COLO829 (cell line): ENCODE results near the gene CCDC201.
"Not testable (repeated sequence)": the region's sequence is repeated elsewhere in the genome, so short reads cannot be mapped to it uniquely, and the experiment has no call there.

ENCODE experiments used
- DNase-seq: peaks from one replicate; pipeline ENCODE4 v3.0.0; 2012; ENCODE audit warnings: low spot score

Gene CCDC201

DNA sequence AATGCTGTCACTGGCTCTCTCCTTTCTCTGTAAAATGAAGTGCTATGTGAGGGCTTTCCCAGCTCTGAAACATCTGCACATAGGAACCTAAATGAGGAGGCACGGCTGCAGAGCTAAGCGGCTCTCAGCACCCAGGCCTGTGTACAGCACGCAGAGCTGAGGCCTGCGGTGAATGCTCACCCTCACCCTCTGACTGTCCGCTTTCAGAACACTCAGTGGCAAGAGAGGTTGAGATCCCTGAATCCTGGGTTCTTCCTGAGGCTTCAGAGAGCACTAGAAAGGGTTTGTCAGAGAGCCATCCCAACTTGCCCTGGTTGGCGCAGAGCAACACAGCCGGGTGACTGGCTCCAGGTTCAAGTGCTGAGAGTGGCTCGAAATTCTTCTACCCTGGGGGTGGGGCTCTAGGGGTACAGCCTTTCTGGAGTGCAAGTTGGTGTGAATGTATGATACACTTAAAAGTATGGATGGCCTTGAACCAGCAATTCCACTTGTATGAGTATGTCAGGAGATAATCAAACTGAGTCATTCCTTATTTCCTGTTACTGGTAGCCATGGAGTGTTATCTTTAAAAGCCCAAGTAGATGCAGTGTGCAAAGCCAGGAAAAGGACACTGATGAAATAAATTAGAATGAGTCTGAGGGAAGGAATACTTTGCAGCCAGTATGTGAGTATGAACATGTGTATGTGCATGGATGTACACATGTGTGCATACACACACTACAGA is 1.7 kb upstream of the CCDC201 start:
- no peak for DNase-seq

DNA sequence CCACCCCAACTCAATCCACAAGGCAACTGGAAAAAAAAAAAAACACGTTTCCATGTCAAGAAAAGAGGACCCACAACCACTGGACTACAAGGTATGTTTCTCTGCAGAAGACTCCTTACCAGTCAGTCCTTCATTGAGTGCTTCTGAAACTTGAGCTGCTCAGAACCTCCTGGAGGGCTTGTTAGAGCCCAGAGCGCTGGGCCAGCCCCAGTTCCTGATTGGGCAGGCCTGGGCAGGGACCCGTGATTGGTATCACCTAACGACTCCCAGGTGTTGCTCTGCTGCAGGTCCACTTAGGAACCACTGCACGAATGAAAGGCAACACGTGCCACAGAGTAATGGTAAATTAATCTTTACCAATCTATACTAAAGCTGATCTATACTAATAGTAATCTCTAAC is 473 bp upstream of the CCDC201 start:
- no peak for DNase-seq

DNA sequence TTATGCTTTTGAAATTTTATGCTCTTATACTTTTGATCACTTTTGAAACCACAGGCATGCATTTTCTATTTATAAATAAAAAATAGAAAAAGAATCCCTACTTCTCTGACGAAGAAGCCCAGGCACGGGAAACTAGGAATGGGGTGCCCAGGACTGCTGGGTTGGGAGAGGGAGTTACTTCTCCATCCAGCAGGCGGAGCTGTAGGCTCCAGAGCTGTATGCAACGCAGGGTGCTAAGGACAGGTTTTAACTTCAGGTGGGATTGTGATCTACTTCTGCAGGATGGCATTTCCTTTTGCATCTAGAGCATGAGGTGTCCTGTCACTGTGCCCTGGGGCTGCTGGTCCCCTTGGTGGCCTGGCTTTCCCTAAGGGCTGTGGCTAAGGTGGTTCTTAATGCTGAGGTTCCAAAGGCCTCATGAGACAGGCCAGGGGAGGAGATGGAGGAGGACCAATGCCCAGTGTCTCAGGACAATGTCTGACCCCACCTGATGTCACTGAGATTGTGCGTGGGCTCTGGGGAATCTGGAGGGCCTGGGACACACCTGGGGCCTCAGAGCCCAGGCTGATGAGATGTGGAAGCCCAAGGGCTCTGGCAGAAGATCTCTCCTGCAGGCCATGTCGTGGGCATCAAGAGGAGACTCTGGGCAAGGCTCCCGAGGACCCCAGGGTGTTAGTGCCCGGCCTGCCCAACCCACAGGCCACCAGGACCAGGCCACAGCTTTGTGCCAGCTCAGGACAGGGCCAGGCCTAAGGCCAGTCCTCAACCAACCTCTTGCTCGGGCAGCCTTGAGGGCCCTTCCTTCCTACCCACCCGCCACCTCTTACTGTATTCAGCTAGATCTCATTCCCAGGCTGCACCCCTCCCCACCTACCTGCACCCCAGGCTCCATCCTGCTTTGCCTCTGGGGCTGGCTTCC is 507 bp downstream of the CCDC201 start:
- no peak for DNase-seq

DNA sequence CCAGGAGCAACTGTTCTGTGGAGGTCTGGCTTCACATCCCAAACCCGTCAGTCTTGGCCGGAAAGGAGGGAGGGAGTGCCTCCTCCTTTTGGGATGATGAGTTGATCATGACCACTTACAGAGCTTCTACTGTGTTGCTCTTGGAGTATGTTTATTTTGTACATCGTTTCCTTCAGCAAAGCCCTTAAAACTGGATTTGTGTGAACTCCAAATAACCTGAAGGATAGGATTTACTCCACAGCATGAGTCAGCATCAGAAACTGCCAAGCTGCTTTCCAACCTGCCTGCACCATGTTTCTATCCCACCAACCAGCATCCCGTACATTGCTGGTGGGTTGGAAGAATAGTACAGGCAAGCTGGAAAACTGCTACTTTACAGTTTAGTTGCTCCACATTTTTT is 3.5 kb downstream of the CCDC201 start:
- no peak for DNase-seq

DNA sequence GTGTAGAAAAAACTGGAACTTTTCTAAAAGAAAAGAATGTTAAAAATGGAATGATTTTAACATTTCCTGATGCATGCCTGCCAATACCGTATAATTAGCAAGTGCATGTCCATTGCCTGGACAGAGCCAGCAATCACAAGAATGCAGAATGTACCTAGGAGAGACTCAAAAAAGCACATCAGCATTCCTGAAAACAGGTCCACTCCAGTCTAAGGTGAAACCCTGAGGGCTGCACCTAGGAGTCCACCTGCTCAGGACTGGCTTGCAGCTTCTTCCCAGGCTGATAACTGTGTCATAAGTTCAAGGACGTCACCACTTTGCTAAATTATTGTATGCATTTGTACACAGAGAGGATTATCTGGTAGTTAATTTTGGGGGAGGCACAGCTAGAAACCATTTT is 5.4 kb downstream of the CCDC201 start:
- no peak for DNase-seq

DNA sequence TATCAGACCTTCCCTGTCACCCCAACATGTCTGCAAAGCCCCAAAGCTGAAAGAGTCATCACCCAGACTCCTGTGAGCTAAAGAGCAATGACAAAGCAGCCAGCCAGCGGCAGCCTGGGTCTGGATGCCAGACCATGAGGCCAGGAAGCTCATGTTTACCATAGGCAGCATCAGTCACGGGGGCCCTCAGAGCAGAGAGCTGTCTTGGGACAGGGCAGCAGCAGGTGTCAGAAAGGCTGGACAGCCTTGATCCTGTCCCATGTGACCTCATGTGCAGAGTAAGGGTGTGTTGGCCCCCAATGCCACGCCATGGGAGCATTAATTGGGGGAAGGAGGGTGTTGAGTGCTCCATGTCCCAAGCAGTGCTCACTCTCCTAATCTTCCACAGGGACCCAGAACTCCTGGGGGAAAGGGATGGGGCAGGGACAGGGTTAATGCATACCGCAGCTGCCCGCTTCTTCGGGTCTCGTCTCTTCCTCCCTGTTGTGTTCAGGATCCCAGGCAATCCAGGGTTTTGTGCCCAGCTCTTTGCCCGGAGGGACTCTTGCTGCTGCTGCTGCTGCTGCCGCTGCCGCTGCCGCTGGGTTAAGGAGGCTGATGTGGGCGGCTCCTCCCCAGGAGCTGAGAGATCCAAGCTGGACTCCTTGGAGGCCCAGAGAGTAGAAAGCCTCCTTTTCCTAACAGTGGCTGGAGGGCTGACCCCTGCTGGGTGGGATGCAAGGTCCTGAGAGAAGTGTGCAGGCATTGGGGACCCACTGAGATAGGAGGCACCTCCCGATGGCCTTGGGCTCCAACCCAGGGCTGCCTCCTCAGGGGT is 7.1 kb downstream of the CCDC201 start:
- no peak for DNase-seq

DNA sequence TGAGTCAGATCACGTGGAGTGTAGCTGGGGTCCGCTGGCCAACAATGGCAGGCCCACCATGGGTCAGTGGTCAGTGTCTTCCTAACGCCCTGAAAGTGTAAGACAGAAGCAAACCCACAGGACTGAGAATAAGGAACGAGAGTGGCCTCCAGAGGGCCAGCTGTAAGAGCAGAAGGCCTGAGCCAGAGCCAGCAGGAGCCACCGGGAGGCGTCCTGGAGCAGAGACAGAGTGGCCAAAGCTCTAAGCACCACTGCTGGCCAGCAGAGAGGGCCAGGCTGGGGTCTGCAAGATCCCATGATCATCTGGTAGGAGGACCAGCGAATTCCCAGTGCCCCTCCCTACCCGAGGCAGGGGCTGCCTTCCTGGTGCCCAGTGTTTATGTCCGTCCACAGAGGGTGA is 9.2 kb downstream of the CCDC201 start:
- DNase-seq: no peak

DNA sequence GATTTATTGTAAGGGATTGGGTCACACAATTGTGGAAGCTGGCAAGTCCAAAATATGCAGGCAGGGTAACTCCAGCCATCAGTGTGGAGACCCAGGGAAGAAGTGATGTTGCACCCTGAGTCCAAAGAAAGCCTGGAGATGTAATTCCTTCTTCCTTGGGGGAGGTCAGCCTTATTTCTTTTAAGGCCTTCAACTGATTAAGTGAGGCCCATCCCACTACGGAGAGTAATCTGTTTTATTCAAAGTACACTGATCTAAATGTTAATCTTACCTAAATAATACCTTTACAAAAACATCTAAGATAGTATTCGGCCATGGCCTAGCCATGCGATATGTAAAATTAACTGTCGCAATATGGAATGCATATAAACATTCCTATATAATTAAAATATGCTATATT is 16.0 kb downstream of the CCDC201 start:
- not testable (repeated sequence) for DNase-seq

DNA sequence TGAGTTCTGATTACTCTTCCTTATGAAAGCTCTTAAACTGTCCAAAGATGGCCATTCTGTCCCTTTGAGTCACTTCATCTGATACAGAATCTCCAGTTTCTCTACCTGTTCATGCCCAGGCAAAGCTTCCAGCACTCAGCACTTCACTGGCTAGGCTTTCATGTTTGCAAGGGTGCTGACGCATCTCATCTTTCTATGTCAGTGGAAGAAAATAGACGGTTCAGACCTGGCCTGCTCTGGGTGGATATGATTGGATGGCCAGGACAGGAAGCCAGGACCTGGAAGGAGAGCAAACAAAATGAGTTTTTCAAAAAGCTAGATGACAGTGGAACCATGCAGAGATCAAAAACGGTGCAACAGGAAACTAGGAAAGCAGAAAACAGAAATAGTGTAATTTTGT is 17.2 kb downstream of the CCDC201 start:
- DNase-seq: not testable (repeated sequence)

DNA sequence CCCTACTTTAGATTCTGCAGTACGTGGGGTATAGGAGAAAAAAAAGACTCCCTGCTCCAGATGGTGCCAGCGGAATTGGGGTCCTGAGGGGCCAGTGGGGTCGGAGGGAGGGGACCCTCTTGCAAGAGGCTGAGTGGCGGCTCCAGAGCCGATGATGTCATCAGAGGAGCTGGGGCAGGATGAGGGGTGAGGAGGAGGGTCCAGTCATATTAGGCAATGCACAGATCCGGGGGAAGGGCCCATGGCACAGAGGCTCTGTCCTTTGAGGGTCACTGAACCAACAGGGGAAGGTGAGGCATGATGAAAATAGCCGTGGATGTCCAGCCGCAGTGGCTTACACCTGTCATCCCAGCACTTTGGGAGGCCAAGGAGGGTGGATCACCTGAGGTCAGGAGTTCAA is 19.4 kb downstream of the CCDC201 start:
- not testable (repeated sequence) for DNase-seq

DNA sequence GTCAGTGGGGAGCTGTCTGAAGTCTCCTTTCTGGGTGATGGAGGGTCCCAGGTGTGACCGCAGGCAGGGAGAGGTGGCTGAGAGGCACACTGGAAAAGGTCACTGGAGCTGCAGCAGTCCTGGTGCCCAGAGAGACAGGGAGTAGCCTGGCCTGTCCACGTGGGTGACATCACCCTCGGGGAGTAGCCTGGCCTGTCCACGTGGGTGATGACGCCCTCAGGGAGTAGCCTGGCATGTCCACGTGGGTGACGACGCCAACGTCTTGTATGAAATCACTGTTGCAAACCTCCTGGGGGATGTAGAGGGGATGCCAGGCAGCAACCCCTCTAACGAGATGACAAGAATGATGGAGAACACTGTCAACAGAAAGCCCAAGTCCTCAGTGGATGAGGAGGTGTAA is 19.9 kb downstream of the CCDC201 start:
- not testable (repeated sequence) for DNase-seq

DNA sequence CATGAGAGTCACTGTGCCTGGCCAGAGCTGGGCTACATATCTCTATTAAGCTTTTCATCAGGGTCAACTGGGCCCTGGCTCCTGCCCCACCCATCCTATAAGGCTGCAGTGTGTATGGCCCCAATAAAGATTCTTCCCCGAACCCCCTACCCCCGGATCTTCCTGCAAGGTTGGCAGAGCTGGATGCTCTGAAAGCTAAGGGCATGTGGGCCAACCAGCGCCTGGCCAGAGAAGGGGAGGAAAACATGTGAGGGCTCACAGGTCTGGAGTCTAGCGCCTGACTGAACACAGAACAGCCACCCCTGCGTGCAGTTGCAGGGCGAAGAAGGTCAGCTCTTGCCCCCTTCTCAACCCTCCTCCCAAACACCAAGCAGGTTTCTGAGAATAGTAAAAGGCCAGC is 24.1 kb downstream of the CCDC201 start:
- not testable (repeated sequence) for DNase-seq

DNA sequence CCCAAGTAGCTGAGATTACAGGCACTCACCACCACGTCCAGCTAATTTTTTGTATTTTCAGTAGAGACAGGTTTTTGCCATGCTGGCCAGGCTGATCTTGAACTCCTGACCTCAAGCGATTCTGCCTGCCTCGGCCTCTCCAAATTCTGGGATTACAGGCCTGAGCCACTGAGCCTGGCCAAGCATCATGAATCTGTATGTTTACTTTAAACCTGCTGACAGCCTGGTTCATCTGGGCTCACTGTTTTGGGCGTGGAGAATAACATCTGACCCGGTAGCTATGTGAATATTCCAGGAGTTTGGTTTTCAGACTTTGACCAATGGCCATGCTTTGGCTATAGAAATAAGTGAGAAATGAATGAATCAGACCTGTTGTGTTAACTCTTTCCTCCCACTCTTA is 26.3 kb downstream of the CCDC201 start:
- DNase-seq: not testable (repeated sequence)

DNA sequence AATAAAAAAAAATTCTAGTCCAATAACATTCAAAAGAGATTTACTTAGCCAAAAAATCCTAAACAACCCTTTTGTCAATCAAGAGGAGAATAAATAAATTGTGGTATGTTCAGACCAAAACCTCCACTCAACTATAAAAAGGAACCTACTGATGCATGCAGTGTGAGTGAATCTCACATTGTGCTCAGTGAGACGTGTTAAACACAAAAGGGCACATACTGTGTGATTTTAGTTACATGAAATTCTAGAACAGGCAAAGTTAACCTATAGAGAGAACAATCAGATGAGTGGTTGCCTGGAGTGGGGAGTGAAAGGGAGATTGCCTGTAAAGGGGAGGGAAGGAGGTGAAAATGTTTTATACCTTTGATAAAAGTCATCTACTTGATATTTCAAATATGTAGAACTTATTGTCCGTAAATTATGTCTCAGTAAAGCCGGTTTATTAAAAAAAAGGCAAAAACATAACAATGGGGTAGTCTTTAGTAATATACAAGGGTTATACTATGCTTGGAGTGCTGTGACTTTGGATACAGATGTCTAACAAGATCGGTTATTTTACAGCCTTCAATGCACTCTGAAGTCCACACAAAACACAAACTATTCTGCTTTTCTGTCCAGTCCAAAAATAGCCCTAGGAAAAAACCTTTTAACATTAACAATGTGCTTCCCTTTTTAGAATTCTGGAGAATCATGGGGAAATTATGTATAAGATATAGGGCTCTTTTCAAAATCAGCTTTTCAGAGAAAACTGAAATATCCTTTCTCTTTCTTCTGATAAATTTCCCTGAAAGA is 30.8 kb downstream of the CCDC201 start:
- not testable (repeated sequence) for DNase-seq

DNA sequence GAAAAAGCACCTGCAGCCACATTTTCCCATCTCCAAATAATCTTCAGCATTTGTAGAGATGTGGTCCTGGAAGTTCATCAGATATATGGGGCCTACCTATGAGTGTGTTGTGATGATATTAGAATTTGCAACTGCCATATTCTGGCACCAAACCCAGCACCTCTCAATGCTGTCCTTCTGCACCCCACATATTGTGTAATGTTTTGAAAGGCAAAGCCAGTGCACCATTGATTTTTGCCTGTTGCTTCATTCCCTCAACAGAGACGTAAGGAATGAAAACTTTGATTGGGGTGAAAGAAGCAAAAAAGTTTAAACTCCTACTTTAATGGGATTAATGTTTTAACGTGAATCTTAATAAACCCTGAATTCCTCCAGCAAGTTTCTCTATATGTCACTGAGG is 34.0 kb downstream of the CCDC201 start:
- not testable (repeated sequence) for DNase-seq

DNA sequence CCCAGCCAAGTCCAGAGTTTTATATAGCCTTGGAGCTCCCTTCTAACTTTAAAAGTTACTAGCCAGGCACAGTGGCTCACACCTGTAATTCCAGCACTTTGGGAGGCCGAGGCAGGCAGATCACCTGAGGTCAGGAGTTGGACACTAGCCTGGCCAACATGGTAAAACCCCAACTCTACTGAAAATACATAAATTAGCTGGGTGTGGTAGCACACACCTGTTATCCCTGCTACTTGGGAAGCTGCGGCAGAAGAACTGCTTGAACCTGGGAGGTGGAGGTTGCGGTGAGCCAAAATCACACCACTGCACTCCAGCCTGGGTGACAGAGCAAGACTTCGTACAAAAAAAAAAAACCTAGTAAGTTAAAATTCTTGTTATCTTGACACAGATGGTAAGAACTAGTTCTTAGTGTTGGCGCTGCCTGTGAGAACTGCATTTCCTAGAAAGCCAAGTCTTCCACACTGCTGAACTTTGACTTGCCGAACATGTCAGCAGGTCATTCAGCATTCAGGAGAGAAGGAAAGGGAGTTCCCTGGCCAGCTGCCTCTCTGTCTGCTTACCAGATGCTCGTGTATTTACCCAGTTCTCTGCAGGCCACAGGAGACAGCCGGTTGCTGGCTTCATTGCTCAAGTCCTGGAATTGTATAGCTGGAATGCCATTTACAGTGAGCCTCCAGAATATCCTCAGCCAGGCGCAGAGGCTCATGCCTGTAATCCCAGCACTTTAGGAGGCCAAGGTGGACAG is 40.3 kb downstream of the CCDC201 start:
- not testable (repeated sequence) for DNase-seq

DNA sequence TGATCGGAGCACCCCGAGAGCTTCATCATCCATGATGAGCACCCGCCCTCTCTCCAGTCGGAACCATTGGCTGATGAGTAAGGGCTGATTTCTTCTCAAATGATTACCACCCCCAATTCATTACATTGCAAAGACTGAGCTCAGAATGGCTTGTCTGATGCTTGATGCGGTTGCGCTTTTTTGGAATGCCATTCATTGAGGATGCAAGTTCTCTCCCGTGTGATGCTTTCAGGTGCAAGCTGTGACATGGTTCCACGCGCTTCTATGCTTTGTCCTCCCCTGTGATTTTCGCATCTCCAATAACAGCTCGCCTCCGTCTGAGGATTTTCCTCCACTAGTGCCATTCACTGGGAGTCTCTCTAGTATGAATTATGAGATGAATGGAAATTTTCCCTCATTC is 43.0 kb downstream of the CCDC201 start:
- not testable (repeated sequence) for DNase-seq

DNA sequence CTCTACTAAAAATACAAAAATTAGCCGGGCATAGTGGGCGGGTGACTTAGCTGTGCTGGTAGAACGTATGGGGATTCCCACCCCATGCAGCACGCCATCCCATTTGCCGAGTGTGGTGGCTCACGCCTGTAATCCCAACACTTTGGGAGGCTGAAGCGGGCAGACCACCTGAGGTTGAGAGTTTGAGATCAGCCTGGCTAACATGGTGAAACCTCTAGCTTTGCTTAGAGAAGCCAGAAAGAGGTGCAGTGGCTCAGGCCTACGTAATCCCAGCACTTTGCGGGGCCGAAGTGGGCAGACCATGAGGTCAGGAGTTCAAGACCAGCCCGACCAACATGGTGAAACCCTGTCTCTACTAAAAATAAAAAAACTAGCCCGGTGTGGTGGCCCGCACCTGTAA is 45.2 kb downstream of the CCDC201 start:
- not testable (repeated sequence) for DNase-seq

DNA sequence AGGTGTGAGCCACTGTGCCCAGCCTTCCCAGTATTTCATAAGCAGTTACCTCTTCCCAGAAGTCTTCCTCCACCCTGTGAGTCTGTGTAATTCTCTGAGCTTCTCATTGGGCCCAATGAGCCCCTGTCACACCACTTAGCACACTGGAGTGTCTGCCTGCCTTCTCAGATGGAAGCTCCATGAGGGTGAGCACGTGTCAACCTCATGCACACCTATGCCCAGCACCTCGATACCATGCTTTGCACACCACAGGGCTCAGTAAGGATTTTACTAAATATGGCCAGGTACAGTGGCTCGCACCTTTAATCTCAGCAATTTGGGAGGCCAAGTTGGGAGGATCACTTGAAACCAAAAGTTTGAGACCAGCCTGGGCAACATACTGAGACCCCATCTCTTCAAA is 46.3 kb downstream of the CCDC201 start:
- DNase-seq: not testable (repeated sequence)

DNA sequence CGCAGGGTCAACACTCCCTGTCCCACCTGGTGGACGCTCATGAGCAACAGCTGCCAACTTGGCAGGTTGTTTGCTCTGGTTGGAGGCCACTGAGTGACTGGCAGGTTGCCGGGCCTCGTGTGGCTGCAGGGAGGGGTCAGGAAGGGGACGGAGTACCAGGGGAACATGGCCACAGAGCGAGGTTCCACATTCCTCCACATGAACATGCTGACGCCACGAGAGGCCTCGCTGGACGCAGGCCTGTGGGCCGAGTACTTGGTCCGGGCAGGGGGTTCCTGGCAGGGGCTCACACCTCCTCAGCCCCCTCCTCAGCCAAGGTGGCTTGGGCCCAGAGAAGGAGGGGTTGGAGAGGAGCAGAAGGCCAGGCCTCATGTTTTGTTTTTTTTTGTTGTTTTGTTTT is 54.1 kb downstream of the CCDC201 start:
- DNase-seq: not testable (repeated sequence)

DNA sequence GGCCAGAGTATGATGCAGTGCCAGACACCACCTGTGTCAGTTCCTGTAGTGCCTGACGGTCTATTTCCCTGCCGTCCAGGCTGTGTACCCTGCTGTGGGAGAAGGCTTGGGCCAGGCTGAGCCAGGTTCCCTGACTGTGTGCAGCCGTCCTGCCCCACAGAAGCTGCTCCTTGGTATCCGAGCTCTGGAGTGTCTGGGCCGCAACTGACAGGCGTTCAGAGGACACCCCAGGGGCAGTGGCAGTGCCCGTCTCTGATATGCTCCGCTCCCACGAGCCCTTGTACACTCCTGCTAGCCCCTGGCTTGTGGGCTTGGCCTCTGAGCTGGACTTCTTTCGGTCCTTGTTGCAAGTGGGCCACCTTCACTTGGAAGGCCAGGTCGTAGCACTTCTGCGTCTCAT is 55.0 kb downstream of the CCDC201 start:
- DNase-seq: not testable (repeated sequence)
